H1 (cell line): ENCODE measurements around the gene CETN1. TPM values are rescaled to one million over a fixed set of nuclear protein-coding genes. Genes with fewer than 3 reads are reported as not detected.

Source experiments
- CTBP2 ChIP-seq: IDR thresholded peaks from 2 replicates; pipeline ENCODE4 v1.7.0; 2011; ENCODE audit warnings: borderline replicate concordance, mild to moderate bottlenecking, moderate library complexity, mixed read lengths, low read length; ENCODE audit not compliant: insufficient read depth, insufficient read length
- HDAC2 ChIP-seq, 2 experiments: fragments of 300-600 bp in 1 of 2; sonication (generic) in 1 of 2; IDR thresholded peaks; 2 replicates each; pipeline ENCODE4 v1.6.1; 2011 to 2012; ENCODE audit warnings: low read depth in 2 of 2, low read length in 2 of 2, mild to moderate bottlenecking in 2 of 2, moderate library complexity in 2 of 2, borderline replicate concordance in 1 of 2, inconsistent platforms in 1 of 2
- POU5F1 ChIP-seq: IDR thresholded peaks from 2 replicates; pipeline ENCODE4 v1.6.1; 2011; ENCODE audit warnings: low read depth, mild to moderate bottlenecking, low read length, moderate library complexity
- RNF2 ChIP-seq: fragments of 200-900, 300-1000 bp; sonication (generic); IDR thresholded peaks from 2 replicates; pipeline ENCODE4 v1.7.1; 2016; ENCODE audit warnings: borderline replicate concordance, low read depth, mild to moderate bottlenecking, antibody characterized with exemption, low read length; ENCODE audit not compliant: poor library complexity, severe bottlenecking; ENCODE audit errors: missing control alignments
- RXRA ChIP-seq: IDR thresholded peaks from 2 replicates; pipeline ENCODE4 v1.6.1; 2011; ENCODE audit warnings: low read depth, mild to moderate bottlenecking, low read length, moderate library complexity; ENCODE audit not compliant: insufficient read depth
- TAF7 ChIP-seq: optimal IDR thresholded peaks from 2 replicates; pipeline ENCODE3; 2011; ENCODE audit warnings: low read depth, mild to moderate bottlenecking, inconsistent platforms, low read length, moderate library complexity, borderline replicate concordance
- TBP ChIP-seq: IDR thresholded peaks from 2 replicates; pipeline ENCODE4 v1.6.1; 2011; ENCODE audit warnings: low read depth, low read length, improper control_type of control experiment
- polyA plus RNA-seq, 7 experiments: library from polyadenylated mRNA; depleted of rRNA in 3 of 7; stranded (reverse) in 5 of 7; unstranded in 2 of 7; fragments of >200 nt in 5 of 7; fragments of 200-250 nt in 2 of 7; gene quantifications; 1 replicate in 5 of 7; 2 replicates in 1 of 7; 4 replicates in 1 of 7; pipeline versions ENCODE4 v1.2.1 to v1.2.3, GENCODE V29; 2011 to 2013; ENCODE audit warnings: missing spikeins in 2 of 7, mixed read lengths in 2 of 7
- total RNA-seq: library from RNA; stranded (reverse); fragmentation: NEBNext Ultra II Directional; extraction: Animal tissue kit (Norgen Biotek cat#: 25700); gene quantifications from 2 replicates; pipeline ENCODE4 v1.2.1, GENCODE V29; 2021

Gene CETN1
- total and polyA plus RNA-seq, 2 of the 8 experiments (the other 6 are each of a cell fraction or from before 2014, with no cell fraction given), result not detected

- TF ChIP-seq HDAC2 (IDR thresholded peaks at IDR 0.05; ENCODE audit: borderline replicate concordance in 1 of 2, low read depth in 2 of 2, low read length in 2 of 2), result no peak
- TF ChIP-seq TAF7, result no peak
- no peak for TF ChIP-seq RNF2
- TF ChIP-seq CTBP2, result no peak
- TF ChIP-seq POU5F1, result no peak
- no peak for TF ChIP-seq RXRA
- no peak for TF ChIP-seq TBP
These were observed 24.6 kb downstream of the CETN1 start (continued) for GRCh38 chr18:604771-605170.
